IPS-18a (cell line): ENCODE results near the gene PRICKLE1.

Experiments
- H3K27ac ChIP-seq: one replicate; pipeline ENCODE4 v1.5.1; 2013; ENCODE audit warnings: low read length
- H3K27me3 ChIP-seq: one replicate; pipeline ENCODE4 v1.6.1; 2013; ENCODE audit warnings: mild to moderate bottlenecking, low read length; ENCODE audit not compliant: control insufficient read depth, insufficient read depth
- H3K36me3 ChIP-seq: one replicate; pipeline ENCODE4 v1.6.1; 2013; ENCODE audit warnings: low read depth, low read length; ENCODE audit not compliant: control insufficient read depth
- H3K4me1 ChIP-seq: one replicate; pipeline ENCODE4 v1.6.1; 2013; ENCODE audit warnings: low read depth, low read length; ENCODE audit not compliant: control insufficient read depth
- H3K4me3 ChIP-seq: one replicate; pipeline ENCODE4 v1.5.1; 2013; ENCODE audit warnings: low read length
- H3K9ac ChIP-seq: one replicate; pipeline ENCODE4 v1.6.1; 2013; ENCODE audit warnings: mild to moderate bottlenecking, low read length, moderate library complexity
- H3K9me3 ChIP-seq: one replicate; pipeline ENCODE4 v1.6.1; 2013; ENCODE audit warnings: low read depth, low read length; ENCODE audit not compliant: control insufficient read depth

PRICKLE1 gene

DNA sequence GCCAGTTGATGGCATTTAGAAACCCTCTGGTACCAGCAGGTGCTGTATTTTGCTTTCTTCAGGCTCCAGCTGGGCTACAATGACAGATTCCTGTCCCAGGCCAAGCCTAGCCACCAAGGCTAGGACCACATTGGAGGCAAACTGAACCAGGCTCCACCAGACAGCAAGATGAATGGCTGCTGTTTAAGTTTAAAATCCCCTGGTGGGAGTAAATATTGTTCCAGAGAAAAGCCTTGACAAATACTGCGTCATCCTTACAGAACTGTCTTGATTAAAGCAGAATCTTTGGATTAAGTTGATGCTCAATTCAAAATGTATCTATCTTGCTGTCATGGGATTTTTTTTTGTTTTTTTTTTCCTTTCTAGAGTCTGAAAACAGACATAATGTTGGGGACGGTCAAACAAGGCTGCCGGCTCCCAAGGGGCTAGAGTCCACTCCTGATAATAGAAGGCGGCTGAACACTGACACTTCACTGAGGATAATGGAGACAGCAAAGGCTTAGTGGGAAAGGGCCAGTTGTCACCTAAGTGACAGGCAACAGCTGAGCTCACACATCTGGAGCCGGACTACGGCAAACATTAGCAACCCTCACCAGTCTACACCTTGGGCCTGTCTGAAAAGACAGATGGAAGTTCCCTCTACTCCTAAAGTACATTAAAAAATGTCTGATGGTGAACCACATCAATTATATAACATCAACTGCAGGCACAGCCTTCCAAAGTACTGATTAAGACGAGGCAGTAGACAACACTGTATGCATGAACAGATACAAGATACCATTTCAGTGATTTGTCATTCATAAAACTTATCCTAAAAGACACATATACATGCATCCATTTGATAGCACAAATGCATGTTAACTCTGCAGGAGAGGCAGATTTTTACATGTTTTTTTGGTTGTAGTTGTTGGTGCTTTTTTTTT is 1.7 kb downstream of the PRICKLE1 start:
- no peaks in the 10 kb centered on the region for H3K9me3 ChIP-seq
- H3K27ac ChIP-seq, result no peak overlapping the region
- peaks cover 49% of the 10 kb centered on the region for H3K27me3 ChIP-seq
- no peak overlapping the region for H3K9ac ChIP-seq
- peaks cover 10% of the 10 kb centered on the region for H3K4me1 ChIP-seq
- no peaks in the 10 kb centered on the region for H3K36me3 ChIP-seq
- H3K4me3 ChIP-seq, result peak overlapping the region; percentile 77

DNA sequence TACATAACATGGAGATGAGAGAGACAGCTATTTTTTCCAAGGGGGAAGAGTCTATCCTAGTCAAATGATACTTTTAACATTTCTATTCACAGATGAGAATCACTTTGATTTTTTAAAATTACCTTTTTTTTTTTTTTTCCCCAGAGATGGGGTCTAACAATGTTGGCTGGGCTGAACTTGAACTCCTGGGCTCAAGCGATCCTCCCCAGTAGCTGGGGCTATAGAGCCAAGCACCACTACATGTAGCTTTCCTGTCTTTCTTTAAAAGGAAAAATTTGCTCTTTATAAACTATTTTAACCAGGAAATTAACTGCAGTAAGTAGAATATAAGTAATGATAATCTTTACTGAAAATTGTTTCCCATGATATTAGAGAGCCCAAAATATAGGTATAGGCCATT is 3.3 kb downstream of the PRICKLE1 start:
- H3K9me3 ChIP-seq, result no peaks in the 10 kb centered on the region
- no peak overlapping the region for H3K27ac ChIP-seq
- no peaks in the 10 kb centered on the region for H3K36me3 ChIP-seq
- peaks cover 10% of the 10 kb centered on the region for H3K4me1 ChIP-seq
- H3K4me3 ChIP-seq, result no peak overlapping the region
- H3K9ac ChIP-seq, result no peak overlapping the region
- H3K27me3 ChIP-seq, result peaks cover 39% of the 10 kb centered on the region

DNA sequence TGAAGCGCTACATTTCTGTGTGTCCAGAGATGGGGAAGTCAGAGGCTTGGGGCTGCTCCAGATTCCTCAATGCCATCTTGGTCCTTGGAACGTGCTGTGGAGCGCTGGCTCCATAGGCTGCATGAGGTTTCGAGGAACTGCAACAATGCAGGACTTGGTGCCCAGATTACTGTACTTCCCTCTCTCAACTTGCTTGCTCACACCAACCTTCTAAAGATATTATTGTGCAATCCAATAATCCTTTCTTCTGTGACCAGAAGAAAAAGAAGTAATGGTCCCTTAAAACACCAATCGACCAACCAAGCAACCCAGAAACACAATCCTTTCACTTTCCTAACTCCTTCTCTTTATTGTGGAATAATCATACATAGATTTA is 3.7 kb downstream of the PRICKLE1 start:
- Histone ChIP-seq H3K36me3 (no peaks in the 10 kb centered on the region), H3K9ac (no peak overlapping the region), H3K27ac (no peak overlapping the region), H3K4me1 (peaks cover 10% of the 10 kb centered on the region), H3K4me3 (no peak overlapping the region), H3K27me3 (peaks cover 35% of the 10 kb centered on the region), H3K9me3 (no peaks in the 10 kb centered on the region)

DNA sequence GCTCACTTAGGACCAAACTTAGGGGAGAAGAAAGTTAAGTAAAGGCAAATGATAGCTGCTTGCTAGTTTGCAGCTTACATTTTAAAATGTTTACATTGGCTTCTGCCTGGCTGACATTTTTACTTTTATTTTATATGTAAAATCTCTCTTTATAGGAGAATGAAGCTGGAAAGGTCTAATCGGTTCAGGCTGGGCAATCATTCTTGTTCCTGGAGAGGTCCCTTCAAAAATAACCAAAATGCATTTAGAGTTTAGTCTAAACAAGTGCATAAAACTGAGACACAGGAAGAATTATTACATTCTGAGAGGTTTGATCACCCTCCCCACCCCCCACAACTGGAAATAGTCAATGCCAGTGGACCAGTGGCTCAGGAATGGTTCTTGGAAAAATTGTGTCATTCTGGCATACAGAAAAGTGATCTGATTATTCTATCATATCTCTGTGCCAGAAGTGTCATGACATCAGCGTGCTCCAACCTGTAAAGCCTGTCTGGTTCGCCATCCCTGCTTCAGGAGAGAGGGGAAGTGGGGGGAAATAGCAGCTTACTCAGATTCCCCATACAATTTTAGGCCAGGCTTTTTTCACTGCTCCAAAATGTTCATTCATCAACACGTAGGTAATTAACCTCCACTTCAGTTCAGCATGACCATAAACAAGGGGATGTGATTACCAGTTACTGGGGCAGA is 4.2 kb downstream of the PRICKLE1 start:
- Histone ChIP-seq H3K4me3 (no peak overlapping the region), H3K9me3 (no peaks in the 10 kb centered on the region), H3K9ac (no peak overlapping the region), H3K27ac (no peak overlapping the region), H3K27me3 (peaks cover 29% of the 10 kb centered on the region), H3K36me3 (no peaks in the 10 kb centered on the region), H3K4me1 (peaks cover 10% of the 10 kb centered on the region)

DNA sequence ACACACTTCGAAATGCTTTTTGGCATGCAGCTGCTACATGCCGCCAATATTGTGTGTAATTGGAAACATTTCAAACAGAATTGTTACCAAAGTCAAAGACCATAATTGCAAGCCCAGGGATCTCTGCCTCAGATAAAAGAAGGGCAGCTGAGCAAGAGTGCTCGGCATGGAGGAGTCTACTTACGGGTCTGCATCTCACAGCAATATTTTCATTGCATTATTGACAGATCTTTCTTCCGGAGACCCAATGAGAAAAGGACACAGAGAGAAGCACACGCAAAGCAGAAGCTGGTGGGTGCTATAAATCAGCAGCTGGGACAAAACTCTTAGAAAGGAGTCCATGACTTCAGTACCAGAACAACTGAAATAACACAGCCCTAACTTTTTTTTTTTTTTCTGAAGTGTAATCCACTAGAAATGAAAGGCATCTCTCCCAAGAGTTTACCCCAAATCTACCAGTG is 4.9 kb downstream of the PRICKLE1 start:
- H3K36me3 ChIP-seq, result no peaks in the 10 kb centered on the region
- no peak overlapping the region for H3K4me3 ChIP-seq
- no peak overlapping the region for H3K27ac ChIP-seq

DNA sequence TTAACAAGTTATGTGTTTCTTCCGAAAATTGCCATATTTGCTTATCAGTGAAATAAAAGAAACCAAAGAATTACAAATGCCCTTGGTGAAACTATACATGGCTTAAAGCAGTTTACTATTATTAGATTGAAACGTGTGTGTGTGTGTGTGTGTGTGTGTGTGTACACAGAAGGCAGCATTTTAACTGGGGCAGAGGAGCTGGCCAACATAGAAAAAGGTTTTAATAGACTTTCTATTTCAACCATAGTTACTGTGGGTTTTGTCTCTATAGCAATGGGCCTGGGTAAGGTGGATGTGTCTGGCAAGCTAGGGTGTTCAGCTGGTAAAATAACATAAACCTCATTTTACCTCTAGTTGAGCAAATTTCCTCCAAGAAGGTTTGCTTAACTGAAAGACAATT is 6.5 kb downstream of the PRICKLE1 start:
- Histone ChIP-seq H3K4me1 (peaks cover 7% of the 10 kb centered on the region), H3K9ac (no peak overlapping the region), H3K27me3 (peaks cover 9% of the 10 kb centered on the region), H3K4me3 (no peak overlapping the region), H3K36me3 (no peaks in the 10 kb centered on the region), H3K9me3 (no peaks in the 10 kb centered on the region), H3K27ac (no peak overlapping the region)

More for the DNA sequence above, 4.9 kb downstream of the PRICKLE1 start:
- H3K4me1 ChIP-seq, result peaks cover 10% of the 10 kb centered on the region
- H3K27me3 ChIP-seq, result peaks cover 23% of the 10 kb centered on the region
- H3K9me3 ChIP-seq, result no peaks in the 10 kb centered on the region
- no peak overlapping the region for H3K9ac ChIP-seq

DNA sequence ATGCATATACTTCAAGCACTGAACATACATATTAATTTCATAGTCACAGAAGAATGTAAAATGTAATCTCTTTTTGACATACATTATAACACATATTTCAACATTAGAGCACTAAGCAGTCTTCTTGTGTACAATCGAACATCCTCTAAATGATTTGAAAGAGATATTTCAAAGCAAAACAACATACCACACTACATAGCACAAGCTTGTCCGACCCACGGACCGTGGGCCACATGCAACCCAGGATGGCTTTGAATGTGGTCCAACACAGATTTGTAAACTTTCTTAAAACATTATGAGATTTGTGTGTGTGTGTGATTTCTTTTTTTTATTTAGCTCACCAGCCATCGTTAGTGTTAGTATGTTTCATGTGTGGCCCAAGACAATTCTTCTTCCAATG is 7.0 kb downstream of the PRICKLE1 start:
- H3K27ac ChIP-seq, result no peak overlapping the region

DNA sequence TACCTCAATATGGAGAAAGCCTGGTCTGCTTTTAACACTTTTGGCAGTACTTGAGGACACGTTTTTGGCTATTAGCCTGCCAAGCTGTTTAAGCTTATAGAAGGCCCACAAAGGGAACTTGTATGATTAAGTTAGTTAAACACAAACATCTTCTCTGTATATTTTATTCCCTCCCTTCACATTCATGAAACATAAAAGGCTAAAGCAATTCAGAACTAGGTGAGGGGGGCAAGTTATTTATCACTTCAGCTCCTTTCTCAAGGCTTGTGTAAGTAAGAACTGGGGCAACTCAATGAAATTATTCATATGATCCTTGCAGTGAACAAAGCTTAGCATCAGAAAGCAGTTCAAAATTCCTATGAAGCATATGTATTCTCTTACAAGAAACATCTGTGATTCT is 7.5 kb downstream of the PRICKLE1 start:
- no peak overlapping the region for H3K27ac ChIP-seq
- H3K9ac ChIP-seq, result no peak overlapping the region
- H3K4me1 ChIP-seq, result peaks cover 2% of the 10 kb centered on the region
- H3K27me3 ChIP-seq, result no peaks in the 10 kb centered on the region
- no peaks in the 10 kb centered on the region for H3K9me3 ChIP-seq
- H3K4me3 ChIP-seq, result no peak overlapping the region
- H3K36me3 ChIP-seq, result no peaks in the 10 kb centered on the region

More for the DNA sequence above, 7.0 kb downstream of the PRICKLE1 start:
- H3K4me3 ChIP-seq, result no peak overlapping the region
- no peaks in the 10 kb centered on the region for H3K36me3 ChIP-seq
- peaks cover 4% of the 10 kb centered on the region for H3K27me3 ChIP-seq
- peaks cover 6% of the 10 kb centered on the region for H3K4me1 ChIP-seq
- H3K9ac ChIP-seq, result no peak overlapping the region
- no peaks in the 10 kb centered on the region for H3K9me3 ChIP-seq

DNA sequence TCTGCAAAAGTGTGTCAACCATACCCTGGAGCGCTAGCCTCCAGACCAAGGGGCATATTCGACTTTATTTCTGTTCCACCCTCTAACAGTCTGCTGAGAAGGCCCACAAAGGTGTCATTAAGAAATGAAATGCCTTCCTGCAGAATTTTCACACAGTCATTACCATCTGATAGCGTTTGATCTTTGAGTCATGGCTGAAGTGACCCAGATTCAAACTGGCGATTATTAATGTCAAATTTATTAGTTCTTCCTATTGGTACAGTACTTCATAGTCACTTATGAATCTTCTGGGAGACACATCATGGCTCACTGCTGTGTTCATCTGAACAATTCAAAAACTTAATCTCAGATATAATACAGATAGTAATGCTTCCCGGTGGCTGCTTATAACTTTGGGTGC is 13.2 kb downstream of the PRICKLE1 start:
- H3K27me3 ChIP-seq, result no peaks in the 10 kb centered on the region
- H3K36me3 ChIP-seq, result no peaks in the 10 kb centered on the region
- H3K9me3 ChIP-seq, result no peaks in the 10 kb centered on the region
- H3K27ac ChIP-seq, result no peak overlapping the region
- H3K4me3 ChIP-seq, result no peak overlapping the region
- peaks cover 8% of the 10 kb centered on the region for H3K4me1 ChIP-seq
- H3K9ac ChIP-seq, result no peak overlapping the region

DNA sequence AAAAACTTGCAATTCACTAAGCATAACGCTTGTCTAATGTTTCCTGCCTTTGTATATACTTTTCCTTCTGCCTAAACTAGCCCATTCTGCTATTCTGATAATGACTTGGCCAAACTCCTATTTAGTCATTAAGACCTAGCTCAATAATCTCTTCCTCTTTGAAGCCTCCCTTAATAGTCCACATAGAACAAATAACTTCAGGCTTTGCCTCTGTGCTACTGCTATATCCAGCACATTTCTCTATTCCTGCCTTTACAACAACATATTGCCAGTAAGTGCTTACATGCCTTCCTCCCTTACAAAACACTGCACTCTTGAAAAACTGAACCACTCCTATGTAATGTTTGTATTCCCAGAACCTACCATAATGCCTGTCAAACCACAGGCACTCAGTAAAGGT is 13.8 kb downstream of the PRICKLE1 start:
- H3K36me3 ChIP-seq, result no peaks in the 10 kb centered on the region
- H3K9ac ChIP-seq, result no peak overlapping the region
- no peaks in the 10 kb centered on the region for H3K9me3 ChIP-seq
- H3K27me3 ChIP-seq, result no peaks in the 10 kb centered on the region
- no peak overlapping the region for H3K4me3 ChIP-seq
- H3K4me1 ChIP-seq, result peaks cover 9% of the 10 kb centered on the region
- no peak overlapping the region for H3K27ac ChIP-seq

DNA sequence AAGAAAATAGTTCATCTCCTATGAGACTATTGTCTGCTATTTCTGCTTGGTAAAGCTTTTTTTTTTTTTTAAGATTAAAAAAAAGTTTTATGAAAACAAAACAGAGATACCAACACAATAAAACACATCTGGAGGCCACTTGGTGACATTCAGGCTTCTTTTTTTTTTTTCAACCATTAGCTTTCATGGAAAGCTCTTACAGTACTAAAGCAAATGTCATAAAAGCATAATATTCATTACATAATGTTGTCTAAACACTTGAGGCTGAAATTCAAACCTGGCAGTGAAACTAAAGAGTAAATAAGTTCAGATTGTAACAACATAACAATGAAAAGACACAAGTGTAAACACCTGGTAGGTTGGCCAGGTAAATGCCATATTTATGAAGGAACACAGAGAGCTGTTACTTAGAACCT is 14.7 kb downstream of the PRICKLE1 start:
- H3K9ac ChIP-seq, result no peak overlapping the region
- no peak overlapping the region for H3K4me3 ChIP-seq
- H3K36me3 ChIP-seq, result no peaks in the 10 kb centered on the region
- H3K9me3 ChIP-seq, result no peaks in the 10 kb centered on the region
- no peaks in the 10 kb centered on the region for H3K27me3 ChIP-seq
- H3K27ac ChIP-seq, result no peak overlapping the region
- H3K4me1 ChIP-seq, result peaks cover 13% of the 10 kb centered on the region
